Measurements from ENCODE around the gene CCDC124.

- TF ChIP-seq CTCF (IDR thresholded peaks at IDR 0.05; ENCODE audit: insufficient read depth, low read depth, low read length) (no peak), EZH2 (IDR thresholded peaks at IDR 0.05; ENCODE audit: insufficient read depth, low read length) (no peak)
Measured at GRCh38 chr19:17931532-17932191, 1.2 kb upstream of the CCDC124 start.
